Measurements from ENCODE around the gene CENPL. TPM values are rescaled to one million over a fixed set of nuclear protein-coding genes. Genes with fewer than 3 reads are reported as not detected.

Gene CENPL
- total and polyA plus RNA-seq, 10 of the 15 experiments (the other 5 are each of a cell fraction or from before 2014, with no cell fraction given), result 14.9 to 32.1 (median 24.5) TPM

GRCh38 chr1:173866413-173867115 is 41.9 kb upstream of the CENPL start:
- H3K36me3 ChIP-seq (ENCODE audit: control insufficient read depth in 2 of 2, insufficient read depth in 2 of 2, low read length in 1 of 2), result peaks cover 4 to 31% of the 10 kb centered on the region in 2 experiments
- ChIA-PET RAD21 (ENCODE audit: unreplicated experiment) (no interaction called here), CTCF (interaction anchor here (0.5 to 3.9 kb wide), 4 partner anchors 15 to 672 kb away, joined by 3 to 15 read pairs (median 5); no protein-coding TSS in a partner anchor), POLR2A (interaction anchor here (1.0 to 1.6 kb wide), 2 partner anchors 43 to 155 kb away, joined by 3 to 6 read pairs; partner anchors contain the start of genes CENPL and DARS2), SMC1A (ENCODE audit: uncharacterized antibody, unreplicated experiment) (no interaction called here)
- intact Hi-C loops (cut with micrococcal nuclease; ENCODE audit: unreplicated experiment) (loop anchor here (5.0 to 10.0 kb wide), 4 partner anchors 138 to 348 kb away; partner anchors contain the start of genes RABGAP1L and RC3H1), in situ Hi-C loops (cut with MboI) (no loop called here)
- TF ChIP-seq STAT3 (IDR thresholded peaks at IDR 0.05; ENCODE audit: low read depth, low read length) (no peak), SMAD5 (IDR thresholded peaks at IDR 0.05; ENCODE audit: low read depth) (peak; percentile 60; the same call in 1 of the 2 replicates)
- no peak for ATAC-seq
- H3K9me3 ChIP-seq (replicated peaks; ENCODE audit: control insufficient read depth, insufficient read depth, low read length), result no peaks in the 10 kb centered on the region
- H3K79me2 ChIP-seq (ENCODE audit: control insufficient read depth, insufficient read depth, low read length), result peaks cover 44% of the 10 kb centered on the region
- 5% methylated on average over 2 of the region's 2 CpGs for WGBS (ENCODE audit: insufficient coverage, insufficient replicate concordance, low lambda C conversion rate, missing lambda C conversion rate)
- no peak overlapping the region for H2AFZ ChIP-seq (ENCODE audit: control insufficient read depth, low read depth, low read length)
- no peaks in the 10 kb centered on the region for H4K20me1 ChIP-seq (ENCODE audit: control insufficient read depth, insufficient read depth)
- no TSS peak for BruUV-seq (replicated peaks)
- peak overlapping the region; percentile 81 for H3K4me3 ChIP-seq
- peak overlapping the region; percentile 76 for H3K4me2 ChIP-seq (ENCODE audit: control insufficient read depth, insufficient read depth)
- no peaks in the 10 kb centered on the region for H3K27me3 ChIP-seq (replicated peaks in 1 of 2; ENCODE audit: control insufficient read depth in 2 of 2, insufficient read depth in 2 of 2, low read length in 1 of 2)
- H3K27ac ChIP-seq (ENCODE audit: control insufficient read depth, insufficient read depth), result peak overlapping the region; percentile 89
- H3K9ac ChIP-seq (ENCODE audit: control insufficient read depth, insufficient read depth, low read length), result peak overlapping the region; percentile 73
- H3K4me1 ChIP-seq (ENCODE audit: control insufficient read depth, insufficient read depth, low read length), result peaks cover 19% of the 10 kb centered on the region
- no peak for DNase-seq (ENCODE audit: low read depth, low spot score)
- FAIRE-seq, result peak; percentile 23

GRCh38 chr1:173865468-173866164 is 40.9 kb upstream of the CENPL start:
- 0% methylated on average over 4 of the region's 4 CpGs for WGBS (ENCODE audit: insufficient coverage, insufficient replicate concordance, low lambda C conversion rate, missing lambda C conversion rate)
- no peak for DNase-seq (ENCODE audit: low read depth, low spot score)
- Histone ChIP-seq H3K36me3 (ENCODE audit: control insufficient read depth in 2 of 2, insufficient read depth in 2 of 2, low read length in 1 of 2) (peaks cover 4 to 31% of the 10 kb centered on the region in 2 experiments), H3K9me3 (replicated peaks; ENCODE audit: control insufficient read depth, insufficient read depth, low read length) (no peaks in the 10 kb centered on the region), H3K27ac (ENCODE audit: control insufficient read depth, insufficient read depth) (peak overlapping the region; percentile 89), H3K27me3 (replicated peaks in 1 of 2; ENCODE audit: control insufficient read depth in 2 of 2, insufficient read depth in 2 of 2, low read length in 1 of 2) (no peaks in the 10 kb centered on the region), H2AFZ (ENCODE audit: control insufficient read depth, low read depth, low read length) (no peak overlapping the region), H3K79me2 (ENCODE audit: control insufficient read depth, insufficient read depth, low read length) (peaks cover 44% of the 10 kb centered on the region), H3K9ac (ENCODE audit: control insufficient read depth, insufficient read depth, low read length) (peak overlapping the region; percentile 73), H4K20me1 (ENCODE audit: control insufficient read depth, insufficient read depth) (no peaks in the 10 kb centered on the region), H3K4me1 (ENCODE audit: control insufficient read depth, insufficient read depth, low read length) (peaks cover 11% of the 10 kb centered on the region), H3K4me3 (peak overlapping the region; percentile 81), H3K4me2 (ENCODE audit: control insufficient read depth, insufficient read depth) (peak overlapping the region; percentile 76)
- RAD21 ChIA-PET (ENCODE audit: unreplicated experiment), result interaction anchor here (0.5 to 1.3 kb wide), 2 partner anchors 296 to 436 kb away, joined by 3 read pairs; no protein-coding TSS in a partner anchor
- no peak for FAIRE-seq
- intact Hi-C loops (cut with micrococcal nuclease; ENCODE audit: unreplicated experiment), result loop anchor here (5.0 to 10.0 kb wide), 4 partner anchors 139 to 349 kb away; partner anchors contain the start of genes RABGAP1L and RC3H1
- POLR2A ChIA-PET, result interaction anchor here (1.0 to 1.6 kb wide), 3 partner anchors 42 to 156 kb away, joined by 3 to 6 read pairs (median 3); partner anchors contain the start of genes CENPL, DARS2 and KLHL20
- no TSS peak for BruUV-seq (replicated peaks)
- SMC1A ChIA-PET (ENCODE audit: uncharacterized antibody, unreplicated experiment), result interaction anchor here (0.9 to 1.4 kb wide), 5 partner anchors 11 to 437 kb away, joined by 3 to 5 read pairs (median 3); no protein-coding TSS in a partner anchor
- in situ Hi-C loops (cut with MboI), result no loop called here
- ATAC-seq, result no peak
- CTCF ChIA-PET, result interaction anchor here (0.5 to 3.9 kb wide), 11 partner anchors 14 to 1123 kb away, joined by 3 to 15 read pairs (median 3); partner anchors contain the start of genes CENPL, DARS2 and KLHL20
- TF ChIP-seq RAD51 (IDR thresholded peaks at IDR 0.05), result no peak
- TF ChIP-seq SMAD1 (IDR thresholded peaks at IDR 0.05; ENCODE audit: low read depth, partially characterized antibody), result no peak
- no peak for TF ChIP-seq USF1 (IDR thresholded peaks at IDR 0.05; ENCODE audit: borderline replicate concordance, extremely low read length, insufficient read depth, low read depth, low read length)
- no peak for TF ChIP-seq SUPT20H (IDR thresholded peaks at IDR 0.05; ENCODE audit: borderline replicate concordance, control insufficient read depth, low read depth, low read length)
- no peak for TF ChIP-seq NR2C2 (IDR thresholded peaks at IDR 0.05; ENCODE audit: borderline replicate concordance, control insufficient read depth, insufficient read length, low read depth)
- TF ChIP-seq PML (IDR thresholded peaks at IDR 0.05; ENCODE audit: low read length), result 0 out of 2 replicates have a peak, but pooled peaks have one; percentile 26
- no peak for TF ChIP-seq BCL11A (IDR thresholded peaks at IDR 0.05; ENCODE audit: low read depth, low read length)
- no peak for TF ChIP-seq NR2C1 (IDR thresholded peaks at IDR 0.05)
- no peak for TF ChIP-seq POU2F2 (IDR thresholded peaks at IDR 0.05; ENCODE audit: borderline replicate concordance, low read depth, low read length)
- TF ChIP-seq ZBED1 (IDR thresholded peaks at IDR 0.05; ENCODE audit: borderline replicate concordance), result peak; percentile 56; the same call in 1 of the 2 replicates
- TF ChIP-seq PAX5 (IDR thresholded peaks at IDR 0.05; ENCODE audit: borderline replicate concordance, low read depth, low read length), result no peak
- no peak for TF ChIP-seq NFXL1 (IDR thresholded peaks at IDR 0.05; ENCODE audit: borderline replicate concordance)

Measured in GM12878 (cell line).